K562 (cell line): ENCODE measurements around the gene SP4.

Experiments used
- CTCF ChIP-seq, 3 experiments: IDR thresholded peaks in 2 of 3; conservative IDR thresholded peaks in 1 of 3; 2 replicates each; pipeline ENCODE4 v1.5.1; 2011 to 2012; ENCODE audit warnings: low read length in 3 of 3, mild to moderate bottlenecking in 3 of 3, control low read depth in 2 of 3, improper control_type of control experiment in 1 of 3, inconsistent platforms in 1 of 3, low read depth in 1 of 3, mixed read lengths in 1 of 3, moderate library complexity in 1 of 3; ENCODE audit not compliant: insufficient read depth in 2 of 3
- HNRNPL ChIP-seq: fragments of 200-400 bp; formaldehyde crosslinking; IDR thresholded peaks from 2 replicates; pipeline ENCODE4 v1.6.1; 2017; ENCODE audit warnings: low read depth, mild to moderate bottlenecking, low read length
- PHB2 ChIP-seq: fragments of 450-650 bp; IDR thresholded peaks from 2 replicates; pipeline ENCODE4 v1.6.1; 2017; ENCODE audit warnings: low read depth
- POLR2A ChIP-seq: fragments of 450-650 bp; conservative IDR thresholded peaks from 2 replicates; pipeline ENCODE4 v1.6.1; 2016
- POLR2AphosphoS5 ChIP-seq: IDR thresholded peaks from 2 replicates; pipeline ENCODE4 v1.6.1; 2011; ENCODE audit warnings: mild to moderate bottlenecking, low read depth, low read length, moderate library complexity; ENCODE audit not compliant: control insufficient read depth, insufficient read depth
- SIN3A ChIP-seq, 2 experiments: fragments of 150-350 bp in 1 of 2; IDR thresholded peaks; 2 replicates each; pipeline ENCODE4 v1.6.1; 2011 to 2016; ENCODE audit warnings: borderline replicate concordance in 2 of 2, low read depth in 2 of 2, low read length in 2 of 2, mild to moderate bottlenecking in 2 of 2, moderate library complexity in 2 of 2; ENCODE audit not compliant: control insufficient read depth in 1 of 2
- ZNF133 ChIP-seq: fragments of 250-450 bp; sonication (Bioruptor Pico); IDR thresholded peaks from 2 replicates; pipeline ENCODE4 v1.4.0; 2020; ENCODE audit warnings: mild to moderate bottlenecking
- TF ChIP-seq, protein P1 (sequence below): fragments of 450-650 bp; IDR thresholded peaks from 2 replicates; pipeline ENCODE4 v1.6.1; 2014; ENCODE audit warnings: low read depth, mild to moderate bottlenecking, moderate library complexity, borderline replicate concordance

DNA sequence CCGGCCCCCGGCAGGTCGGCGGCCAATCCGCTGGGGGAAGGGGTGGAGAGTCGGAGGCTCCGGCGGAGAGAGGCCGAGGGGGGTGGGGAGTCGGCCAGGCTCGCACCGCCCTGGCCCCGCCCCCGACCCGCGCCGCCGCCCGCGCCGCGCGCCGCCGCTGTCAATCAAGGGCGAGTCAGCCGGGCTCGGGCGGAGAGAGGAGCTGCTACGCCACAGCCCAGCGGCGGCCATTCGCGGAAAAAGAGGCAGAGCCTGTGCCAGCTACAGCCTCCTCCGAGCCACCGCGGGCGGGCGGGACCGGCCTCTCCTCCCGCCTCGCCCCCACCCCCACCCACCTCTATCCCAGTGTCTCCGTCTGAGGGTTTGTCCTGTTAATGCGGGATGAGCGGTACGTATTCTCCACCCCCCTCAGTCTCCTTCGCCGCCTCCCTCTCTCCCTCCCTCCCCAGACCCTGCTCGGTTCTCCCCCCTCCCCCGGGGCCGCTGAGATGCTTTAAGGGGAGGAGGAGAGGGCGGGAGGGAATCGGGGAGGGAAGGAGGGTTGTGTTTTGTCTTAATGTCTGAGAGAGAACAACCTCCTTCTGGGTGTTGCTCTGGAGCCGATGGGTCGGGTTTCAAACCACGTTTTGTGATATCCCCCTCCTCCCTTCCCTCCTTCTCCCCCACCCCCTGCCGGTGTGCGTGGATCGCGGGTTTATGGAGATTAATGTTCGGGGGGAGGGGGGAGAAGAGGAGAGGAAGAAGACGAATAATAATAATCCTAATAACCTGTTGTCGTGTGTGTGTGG, at the start of gene SP4:
- TF ChIP-seq SIN3A (IDR thresholded peaks at IDR 0.05; ENCODE audit: borderline replicate concordance in 2 of 2, control insufficient read depth in 1 of 2, low read depth in 2 of 2, low read length in 2 of 2) (peak in 1 of 2 experiments; percentile 8; a peak in 1 of 4 replicates), POLR2A (peak; percentile 14), CTCF (IDR thresholded peaks at IDR 0.05 in 2 of 3, conservative IDR thresholded peaks at IDR 0.05 in 1 of 3; ENCODE audit: insufficient read depth in 2 of 3, low read depth in 1 of 3, low read length in 3 of 3) (no peak), ZNF133 (no peak), PHB2 (no peak), POLR2AphosphoS5 (peak; percentile 26; the same call in 1 of the 2 replicates), HNRNPL (no peak)
- TF ChIP-seq, protein P1, sequence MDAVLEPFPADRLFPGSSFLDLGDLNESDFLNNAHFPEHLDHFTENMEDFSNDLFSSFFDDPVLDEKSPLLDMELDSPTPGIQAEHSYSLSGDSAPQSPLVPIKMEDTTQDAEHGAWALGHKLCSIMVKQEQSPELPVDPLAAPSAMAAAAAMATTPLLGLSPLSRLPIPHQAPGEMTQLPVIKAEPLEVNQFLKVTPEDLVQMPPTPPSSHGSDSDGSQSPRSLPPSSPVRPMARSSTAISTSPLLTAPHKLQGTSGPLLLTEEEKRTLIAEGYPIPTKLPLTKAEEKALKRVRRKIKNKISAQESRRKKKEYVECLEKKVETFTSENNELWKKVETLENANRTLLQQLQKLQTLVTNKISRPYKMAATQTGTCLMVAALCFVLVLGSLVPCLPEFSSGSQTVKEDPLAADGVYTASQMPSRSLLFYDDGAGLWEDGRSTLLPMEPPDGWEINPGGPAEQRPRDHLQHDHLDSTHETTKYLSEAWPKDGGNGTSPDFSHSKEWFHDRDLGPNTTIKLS: no peak
